ENCODE data around the gene SGCB. TPM values are rescaled to one million over a fixed set of nuclear protein-coding genes. Genes with fewer than 3 reads are reported as not detected.

SGCB gene
- polyA plus RNA-seq, 2 of the 4 experiments (the other 2 are of a cell fraction), result 20.9 to 25.1 TPM

DNA sequence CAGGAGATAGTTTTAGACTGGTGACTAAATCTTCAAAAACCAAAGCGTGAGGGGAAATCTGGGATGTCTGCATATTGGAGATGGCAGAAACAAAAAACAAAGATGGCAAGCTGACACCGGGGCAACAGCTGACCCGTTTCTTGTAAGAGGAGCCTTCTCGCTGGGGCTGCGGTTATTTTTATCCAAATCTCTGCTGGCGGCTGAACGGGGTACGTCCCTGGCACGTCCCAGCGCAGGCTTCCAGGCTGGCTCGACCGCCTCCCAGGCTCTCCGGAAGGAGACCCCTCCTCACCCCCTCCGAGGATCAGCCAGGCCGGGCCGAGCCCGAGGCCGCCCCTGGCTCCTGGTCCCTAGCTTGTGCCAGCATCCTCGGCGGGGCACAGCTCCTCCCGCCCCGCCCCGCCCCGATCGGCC, 403 bp downstream of the SGCB start:
- H3K27ac ChIP-seq, result peak overlapping the region; percentile 94 to 99
- CTCF ChIA-PET, result interaction anchor here (1.5 kb wide), 1 partner anchor 206 kb away, joined by 4 read pairs; no protein-coding TSS in a partner anchor

GRCh38 chr4:52036886-52037530, 1.1 kb downstream of the SGCB start:
- ATAC-seq (no peak), DNase-seq (ENCODE audit: low read depth in 1 of 2, low spot score in 1 of 2) (no peak), FAIRE-seq (no peak)
- WGBS (ENCODE audit: missing lambda C conversion rate), result 74% methylated on average over 7 of the region's 7 CpGs
- peaks cover 5% of the 10 kb centered on the region; the same call in 1 of the 3 replicates for H3K4me1 ChIP-seq
- POLR2A ChIA-PET, result no interaction called here
- H3K27ac ChIP-seq, result peak overlapping the region; percentile 94 to 99; a peak in 3 of 6 replicates
- H3K4me2 ChIP-seq, result peak overlapping the region; percentile 97
- CTCF ChIA-PET, result interaction anchor here (1.5 kb wide), 1 partner anchor 205 kb away, joined by 4 read pairs; no protein-coding TSS in a partner anchor
- TF ChIP-seq GATA3 (IDR thresholded peaks at IDR 0.05; ENCODE audit: borderline replicate concordance) (no peak), NFE2L2 (conservative IDR thresholded peaks at IDR 0.05; ENCODE audit: low read length) (no peak), HEYL (CRISPR knock-in tag; IDR thresholded peaks at IDR 0.05) (no peak), BHLHE40 (IDR thresholded peaks at IDR 0.05; ENCODE audit: low read depth, low read length) (no peak), CHD4 (IDR thresholded peaks at IDR 0.05; ENCODE audit: borderline replicate concordance) (no peak), TP53 (CRISPR knock-in tag; IDR thresholded peaks at IDR 0.05) (no peak), RNF2 (IDR thresholded peaks at IDR 0.05; ENCODE audit: borderline replicate concordance, low read depth) (no peak), NPAS2 (CRISPR knock-in tag; IDR thresholded peaks at IDR 0.05; ENCODE audit: borderline replicate concordance) (no peak), HDAC2 (IDR thresholded peaks at IDR 0.05) (no peak), SREBF2 (IDR thresholded peaks at IDR 0.05) (no peak), ZFP36 (IDR thresholded peaks at IDR 0.05; ENCODE audit: borderline replicate concordance, partially characterized antibody) (no peak), CHD2 (IDR thresholded peaks at IDR 0.05; ENCODE audit: low read length, partially characterized antibody) (no peak), MAX (IDR thresholded peaks at IDR 0.05) (no peak), CEBPB (IDR thresholded peaks at IDR 0.05) (no peak)
- H3K4me3 ChIP-seq, result peak overlapping the region; percentile 94
- H3K9me3 ChIP-seq, result no peaks in the 10 kb centered on the region

More for the DNA sequence above, 403 bp downstream of the SGCB start:
- Histone ChIP-seq H3K4me1 (peaks cover 5% of the 10 kb centered on the region; the same call in 1 of the 3 replicates), H3K9me3 (no peaks in the 10 kb centered on the region), H3K4me2 (peak overlapping the region; percentile 97), H3K4me3 (peak overlapping the region; percentile 94)
- FAIRE-seq (no peak), ATAC-seq (peak; percentile 82 to 88), DNase-seq (ENCODE audit: low read depth in 1 of 2, low spot score in 1 of 2) (peak; percentile 12 to 18)
- POLR2A ChIA-PET, result interaction anchor here (0.8 to 1.0 kb wide), 3 partner anchors 14 to 195 kb away, joined by 3 to 6 read pairs (median 3); partner anchors contain the start of gene DCUN1D4
- WGBS (ENCODE audit: missing lambda C conversion rate), result 2% methylated on average over 16 of the region's 25 CpGs
- TF ChIP-seq HES2 (IDR thresholded peaks at IDR 0.05) (no peak), PBX3 (IDR thresholded peaks at IDR 0.05) (no peak), HOXB5 (CRISPR knock-in tag; IDR thresholded peaks at IDR 0.05) (no peak), NR3C1 (IDR thresholded peaks at IDR 0.05) (no peak), HOXA7 (CRISPR knock-in tag; IDR thresholded peaks at IDR 0.05) (no peak), EHMT2 (IDR thresholded peaks at IDR 0.05; ENCODE audit: low read depth) (no peak)

DNA sequence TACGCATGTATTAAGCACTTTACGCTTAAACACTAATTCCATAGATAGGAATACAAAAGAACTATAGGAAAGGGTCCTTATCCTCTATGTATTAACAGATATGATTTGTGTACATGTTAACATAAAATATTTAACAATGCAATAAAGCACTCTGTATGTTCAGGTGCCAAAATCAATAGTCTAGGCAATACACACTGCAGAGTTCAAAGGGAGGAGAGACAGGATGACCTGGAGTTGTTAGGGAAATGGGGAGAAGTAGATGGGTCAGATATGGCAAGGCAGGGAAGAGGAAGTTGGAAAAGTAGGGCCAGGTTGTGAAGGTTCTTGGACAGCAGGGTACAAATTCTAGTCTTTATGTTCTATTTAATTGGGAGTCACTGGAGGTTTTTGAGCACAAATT, 2.9 kb downstream of the SGCB start:
- FAIRE-seq (no peak), ATAC-seq (no peak), DNase-seq (ENCODE audit: low read depth in 1 of 2, low spot score in 1 of 2) (no peak)
- H3K4me1 ChIP-seq, result peaks cover 5% of the 10 kb centered on the region; the same call in 1 of the 3 replicates
- no peak overlapping the region for H3K4me2 ChIP-seq
- POLR2A ChIA-PET, result no interaction called here
- no peak overlapping the region for H3K27ac ChIP-seq
- no peaks in the 10 kb centered on the region for H3K9me3 ChIP-seq
- CTCF ChIA-PET, result interaction anchor here (1.3 kb wide), 1 partner anchor 9 kb away, joined by 5 read pairs; no protein-coding TSS in a partner anchor
- no peak overlapping the region for H3K4me3 ChIP-seq
- 91% methylated on average over 2 of the region's 2 CpGs for WGBS (ENCODE audit: missing lambda C conversion rate)
- TF ChIP-seq ATOH8 (CRISPR knock-in tag; IDR thresholded peaks at IDR 0.05; ENCODE audit: low read depth), result no peak
- TF ChIP-seq CEBPB (IDR thresholded peaks at IDR 0.05), result no peak
- no peak for TF ChIP-seq HES2 (IDR thresholded peaks at IDR 0.05)
- no peak for TF ChIP-seq JUN (IDR thresholded peaks at IDR 0.05)
- TF ChIP-seq CBX2 (IDR thresholded peaks at IDR 0.05; ENCODE audit: borderline replicate concordance, low read depth), result no peak
- no peak for TF ChIP-seq CHD4 (IDR thresholded peaks at IDR 0.05; ENCODE audit: borderline replicate concordance)
- TF ChIP-seq CBX8 (IDR thresholded peaks at IDR 0.05), result no peak
- no peak for TF ChIP-seq CHD2 (IDR thresholded peaks at IDR 0.05; ENCODE audit: low read length, partially characterized antibody)
- no peak for TF ChIP-seq RCOR1 (IDR thresholded peaks at IDR 0.05; ENCODE audit: low read depth, low read length)
- no peak for TF ChIP-seq KDM5A (IDR thresholded peaks at IDR 0.05)
- TF ChIP-seq ESRRA (IDR thresholded peaks at IDR 0.05; ENCODE audit: borderline replicate concordance, low read length), result no peak
- no peak for TF ChIP-seq KDM1A (IDR thresholded peaks at IDR 0.05; ENCODE audit: low read depth)
- no peak for TF ChIP-seq HOXA7 (CRISPR knock-in tag; IDR thresholded peaks at IDR 0.05)
- TF ChIP-seq NR3C1 (IDR thresholded peaks at IDR 0.05), result no peak
- no peak for TF ChIP-seq RARB (CRISPR knock-in tag; IDR thresholded peaks at IDR 0.05)
- no peak for TF ChIP-seq E2F6 (IDR thresholded peaks at IDR 0.05; ENCODE audit: borderline replicate concordance, low read depth)
- no peak for TF ChIP-seq RNF2 (IDR thresholded peaks at IDR 0.05; ENCODE audit: borderline replicate concordance, low read depth)
- TF ChIP-seq, protein P1, sequence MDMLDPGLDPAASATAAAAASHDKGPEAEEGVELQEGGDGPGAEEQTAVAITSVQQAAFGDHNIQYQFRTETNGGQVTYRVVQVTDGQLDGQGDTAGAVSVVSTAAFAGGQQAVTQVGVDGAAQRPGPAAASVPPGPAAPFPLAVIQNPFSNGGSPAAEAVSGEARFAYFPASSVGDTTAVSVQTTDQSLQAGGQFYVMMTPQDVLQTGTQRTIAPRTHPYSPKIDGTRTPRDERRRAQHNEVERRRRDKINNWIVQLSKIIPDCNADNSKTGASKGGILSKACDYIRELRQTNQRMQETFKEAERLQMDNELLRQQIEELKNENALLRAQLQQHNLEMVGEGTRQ (IDR thresholded peaks at IDR 0.05), result no peak
